PFSK-1 (cell line): Measurements from ENCODE around the gene KRTAP9-6.

Experiments
- FOXP2 ChIP-seq: optimal IDR thresholded peaks from 2 replicates; pipeline ENCODE3; 2011; ENCODE audit warnings: borderline replicate concordance, control low read depth, inconsistent platforms; ENCODE audit not compliant: insufficient read depth; ENCODE audit errors: extremely low read length, extremely low read depth
- POLR2AphosphoS5 ChIP-seq: IDR thresholded peaks from 2 replicates; pipeline ENCODE4 v1.6.1; 2012; ENCODE audit warnings: low read depth, mild to moderate bottlenecking, control low read depth, low read length, moderate library complexity
- SIN3A ChIP-seq: IDR thresholded peaks from 2 replicates; pipeline ENCODE4 v1.6.1; 2012; ENCODE audit warnings: mild to moderate bottlenecking, low read length, moderate library complexity, borderline replicate concordance; ENCODE audit not compliant: insufficient read depth
- TAF1 ChIP-seq: IDR thresholded peaks from 2 replicates; pipeline ENCODE4 v1.6.1; 2012; ENCODE audit warnings: low read length, control low read depth, borderline replicate concordance; ENCODE audit not compliant: insufficient read depth
- TF ChIP-seq, protein P1 (sequence below), 2 experiments: IDR thresholded peaks; 2 replicates each; pipeline versions ENCODE4 v1.6.1 to v1.8.0; 2011 to 2012; ENCODE audit warnings: low read depth in 2 of 2, low read length in 2 of 2, control low read depth in 1 of 2, inconsistent platforms in 1 of 2, mild to moderate bottlenecking in 1 of 2, moderate library complexity in 1 of 2; ENCODE audit not compliant: insufficient read depth in 1 of 2

Gene KRTAP9-6

DNA sequence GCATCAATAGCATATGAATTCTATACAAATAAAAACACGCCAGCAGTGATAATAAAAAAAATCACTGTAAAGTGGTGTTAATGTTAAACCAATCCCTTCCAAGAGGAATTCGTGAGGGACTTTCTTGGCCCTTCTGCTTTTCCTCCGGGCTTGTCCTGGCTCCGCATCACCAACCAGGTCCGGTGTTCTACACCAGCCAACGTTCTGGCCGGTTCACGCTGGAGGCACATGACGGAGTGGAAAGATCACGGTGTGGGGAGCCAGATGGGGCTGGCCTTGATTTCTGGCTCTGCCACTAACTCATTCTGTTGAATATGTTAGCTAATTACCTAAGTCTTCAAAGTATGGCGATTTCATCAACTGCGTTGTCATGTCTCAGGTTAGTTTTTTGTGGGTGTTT is 38.9 kb downstream of the KRTAP9-6 start:
- TF ChIP-seq, protein P1, sequence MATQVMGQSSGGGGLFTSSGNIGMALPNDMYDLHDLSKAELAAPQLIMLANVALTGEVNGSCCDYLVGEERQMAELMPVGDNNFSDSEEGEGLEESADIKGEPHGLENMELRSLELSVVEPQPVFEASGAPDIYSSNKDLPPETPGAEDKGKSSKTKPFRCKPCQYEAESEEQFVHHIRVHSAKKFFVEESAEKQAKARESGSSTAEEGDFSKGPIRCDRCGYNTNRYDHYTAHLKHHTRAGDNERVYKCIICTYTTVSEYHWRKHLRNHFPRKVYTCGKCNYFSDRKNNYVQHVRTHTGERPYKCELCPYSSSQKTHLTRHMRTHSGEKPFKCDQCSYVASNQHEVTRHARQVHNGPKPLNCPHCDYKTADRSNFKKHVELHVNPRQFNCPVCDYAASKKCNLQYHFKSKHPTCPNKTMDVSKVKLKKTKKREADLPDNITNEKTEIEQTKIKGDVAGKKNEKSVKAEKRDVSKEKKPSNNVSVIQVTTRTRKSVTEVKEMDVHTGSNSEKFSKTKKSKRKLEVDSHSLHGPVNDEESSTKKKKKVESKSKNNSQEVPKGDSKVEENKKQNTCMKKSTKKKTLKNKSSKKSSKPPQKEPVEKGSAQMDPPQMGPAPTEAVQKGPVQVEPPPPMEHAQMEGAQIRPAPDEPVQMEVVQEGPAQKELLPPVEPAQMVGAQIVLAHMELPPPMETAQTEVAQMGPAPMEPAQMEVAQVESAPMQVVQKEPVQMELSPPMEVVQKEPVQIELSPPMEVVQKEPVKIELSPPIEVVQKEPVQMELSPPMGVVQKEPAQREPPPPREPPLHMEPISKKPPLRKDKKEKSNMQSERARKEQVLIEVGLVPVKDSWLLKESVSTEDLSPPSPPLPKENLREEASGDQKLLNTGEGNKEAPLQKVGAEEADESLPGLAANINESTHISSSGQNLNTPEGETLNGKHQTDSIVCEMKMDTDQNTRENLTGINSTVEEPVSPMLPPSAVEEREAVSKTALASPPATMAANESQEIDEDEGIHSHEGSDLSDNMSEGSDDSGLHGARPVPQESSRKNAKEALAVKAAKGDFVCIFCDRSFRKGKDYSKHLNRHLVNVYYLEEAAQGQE (IDR thresholded peaks at IDR 0.05; ENCODE audit: insufficient read depth in 1 of 2, low read depth in 2 of 2, low read length in 2 of 2) = no peak
- TF ChIP-seq SIN3A (no peak), TAF1 (no peak), FOXP2 (no peak), POLR2AphosphoS5 (no peak)

DNA sequence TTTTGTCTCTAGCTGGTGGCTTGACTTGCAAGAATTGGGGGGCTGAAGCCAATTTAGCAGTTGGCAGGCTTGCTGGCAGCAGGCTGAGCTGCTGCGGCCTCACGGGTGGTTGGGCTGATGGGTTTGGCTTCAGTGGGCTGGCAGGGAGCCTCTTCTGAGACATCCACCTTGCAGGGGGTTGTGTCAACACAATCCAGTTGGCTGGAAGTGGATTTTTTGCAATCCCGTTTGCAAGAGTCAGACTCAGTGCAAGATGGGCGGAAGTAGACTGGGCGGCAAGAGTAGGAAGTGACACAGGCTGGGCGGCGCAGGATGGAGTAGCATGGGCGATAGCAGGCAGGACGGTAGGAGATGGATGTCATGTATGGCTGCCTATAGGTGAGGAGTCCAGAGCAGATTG is 42.5 kb downstream of the KRTAP9-6 start:
- TF ChIP-seq TAF1 (no peak), FOXP2 (no peak), SIN3A (no peak), POLR2AphosphoS5 (no peak)
- TF ChIP-seq, protein P1 (IDR thresholded peaks at IDR 0.05; ENCODE audit: insufficient read depth in 1 of 2, low read depth in 2 of 2, low read length in 2 of 2) = no peak

DNA sequence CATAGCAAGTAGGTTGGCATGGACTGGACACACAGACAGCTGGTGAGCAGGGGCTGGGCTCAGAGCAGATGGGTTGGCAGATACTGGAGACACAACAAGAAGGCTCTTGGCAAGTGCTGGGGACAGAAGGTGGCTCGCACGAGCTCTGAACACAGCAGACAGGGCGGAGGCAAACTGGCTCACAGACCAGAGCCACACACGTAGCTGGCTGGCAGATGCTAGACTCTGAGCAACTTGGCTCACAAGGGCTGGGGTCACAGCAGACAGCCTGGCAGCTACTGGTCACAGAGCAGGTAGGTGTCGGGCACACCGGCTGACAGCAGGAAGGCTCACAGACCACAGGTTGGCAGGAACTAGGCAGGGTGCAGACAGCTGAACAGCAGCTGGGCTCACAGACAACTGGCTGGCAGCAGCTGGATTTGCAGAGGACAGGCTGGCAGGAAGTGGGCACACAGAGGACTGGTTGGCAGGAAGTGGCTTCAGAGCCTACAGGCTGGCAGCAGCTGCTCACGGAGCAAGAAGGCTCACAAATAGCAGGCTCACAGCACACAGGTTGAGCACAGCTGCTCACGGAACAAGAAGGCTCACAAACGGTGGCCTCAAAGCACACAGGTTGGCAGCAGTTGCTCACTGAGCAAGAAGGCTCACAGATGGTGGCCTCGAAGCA is 43.2 kb downstream of the KRTAP9-6 start:
- TF ChIP-seq POLR2AphosphoS5 = no peak
- TF ChIP-seq SIN3A = no peak
- no peak for TF ChIP-seq TAF1
- TF ChIP-seq, protein P1 (IDR thresholded peaks at IDR 0.05; ENCODE audit: insufficient read depth in 1 of 2, low read depth in 2 of 2, low read length in 2 of 2) = no peak
- no peak for TF ChIP-seq FOXP2

DNA sequence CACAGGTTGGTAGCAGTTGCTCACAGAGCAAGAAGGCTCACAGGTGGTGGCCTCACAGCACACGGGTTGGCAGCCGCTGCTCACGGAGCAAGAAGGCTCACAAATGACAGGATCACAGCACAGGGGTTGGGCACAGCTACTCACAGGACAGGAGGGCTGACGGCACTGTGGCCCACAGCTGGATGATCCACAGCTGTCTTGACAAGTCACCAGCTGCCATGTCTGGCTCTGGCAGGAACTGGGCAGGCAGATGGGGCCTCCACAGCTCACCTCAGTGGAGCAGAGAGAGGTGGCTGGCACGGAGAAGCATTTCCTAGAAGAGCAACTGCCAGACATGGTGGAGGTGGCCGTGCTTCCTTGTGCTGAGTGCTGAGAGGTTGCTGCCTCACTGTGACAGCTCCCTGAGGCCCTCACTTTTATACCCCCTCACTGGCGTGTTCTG is 43.8 kb downstream of the KRTAP9-6 start, which contains the start of gene KRTAP16-1:
Gene KRTAP16-1 (minus strand): TSS at position 392 of the 442 bp plus-strand sequence. CDS start 56 bp downstream, at position 336.
- TF ChIP-seq POLR2AphosphoS5 = no peak
- no peak for TF ChIP-seq SIN3A

DNA sequence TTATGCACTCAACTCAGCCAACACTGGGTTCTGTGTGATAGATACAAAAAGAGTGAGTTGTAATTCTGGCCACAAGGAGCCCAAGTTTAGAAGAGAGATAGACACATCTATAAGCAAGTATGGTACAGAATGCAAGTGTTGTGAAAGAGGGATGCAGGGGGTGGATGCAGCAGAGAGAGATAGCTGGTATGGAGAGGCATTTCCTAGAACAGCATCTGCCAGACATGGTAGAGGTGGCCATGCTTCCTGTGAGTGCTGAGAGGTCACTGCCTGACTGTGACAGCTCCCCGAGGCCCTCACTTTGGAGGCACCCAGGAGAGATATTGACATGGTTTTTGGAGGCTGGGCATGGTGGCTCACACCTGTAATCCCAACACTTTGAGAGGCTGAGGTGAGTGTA is 45.9 kb downstream of the KRTAP9-6 start:
- TF ChIP-seq, protein P1 (IDR thresholded peaks at IDR 0.05; ENCODE audit: insufficient read depth in 1 of 2, low read depth in 2 of 2, low read length in 2 of 2) = no peak
- TF ChIP-seq TAF1 (no peak), SIN3A (no peak), FOXP2 (no peak), POLR2AphosphoS5 (no peak)
